Vagina (tissue), 2 donors: ENCODE data around the gene SLCO2B1. TPM values are rescaled to one million over a fixed set of nuclear protein-coding genes. Genes with fewer than 3 reads are reported as not detected.

Experiments used
- DNase-seq, 2 donors: peaks; one replicate each; pipeline ENCODE4 v3.0.0-alpha.2; 2017; ENCODE audit errors: extremely low spot score in 2 of 2
- H3K27ac ChIP-seq: fragments of 200-600 bp; sonication (generic); one replicate; pipeline ENCODE4 v1.5.1; 2019
- H3K27me3 ChIP-seq: fragments of 200-600 bp; sonication (generic); one replicate; pipeline ENCODE4 v1.5.1; 2019
- H3K36me3 ChIP-seq, 2 donors: fragments of 200-600 bp; sonication (generic); one replicate each; pipeline ENCODE4 v1.5.1; 2017 to 2019
- H3K4me1 ChIP-seq: fragments of 200-600 bp; sonication (generic); one replicate; pipeline ENCODE4 v1.5.1; 2019
- H3K4me3 ChIP-seq, 2 donors: fragments of 200-600 bp; sonication (generic); 1 replicate in 1 of 2; 2 replicates in 1 of 2; pipeline ENCODE4 v1.5.1; 2016 to 2019
- H3K9me3 ChIP-seq: fragments of 200-600 bp; sonication (generic); one replicate; pipeline ENCODE4 v1.5.1; 2019
- POLR2A ChIP-seq, 2 donors: fragments of 450-650 bp; IDR thresholded peaks; one replicate each; pipeline ENCODE4 v1.6.1; 2017; ENCODE audit warnings: antibody characterized with exemption in 2 of 2, mild to moderate bottlenecking in 2 of 2, moderate library complexity in 2 of 2
- POLR2AphosphoS5 ChIP-seq, 2 donors: sonication (generic); formaldehyde crosslinking; IDR thresholded peaks; one replicate each; pipeline ENCODE4 v1.9.0; 2017; ENCODE audit warnings: antibody characterized with exemption in 2 of 2, mild to moderate bottlenecking in 2 of 2, low read depth in 1 of 2; ENCODE audit not compliant: insufficient read depth in 1 of 2
- intact Hi-C: fragments of 100-400 bp; cut with DNase I; formaldehyde crosslinking; loops from one replicate; pipeline ENCODE4 v1.15.1; 2023
- total RNA-seq: library from RNA; depleted of rRNA; stranded (reverse); fragments of >200 nt; gene quantifications from one replicate; pipeline ENCODE4 v1.2.3, GENCODE V29; 2016
- TF ChIP-seq, protein P1 (sequence below), 3 experiments: fragments of 450-650 bp in 2 of 3; fragments of 200-600 bp in 1 of 3; sonication (generic) in 1 of 3; IDR thresholded peaks; one replicate each; pipeline ENCODE4 v1.5.1; 2017 to 2019; ENCODE audit warnings: antibody characterized with exemption in 3 of 3, mild to moderate bottlenecking in 2 of 3, moderate library complexity in 2 of 3

SLCO2B1 gene
- total RNA-seq, 1 donor from 2014 or later: 55.5 TPM

DNA sequence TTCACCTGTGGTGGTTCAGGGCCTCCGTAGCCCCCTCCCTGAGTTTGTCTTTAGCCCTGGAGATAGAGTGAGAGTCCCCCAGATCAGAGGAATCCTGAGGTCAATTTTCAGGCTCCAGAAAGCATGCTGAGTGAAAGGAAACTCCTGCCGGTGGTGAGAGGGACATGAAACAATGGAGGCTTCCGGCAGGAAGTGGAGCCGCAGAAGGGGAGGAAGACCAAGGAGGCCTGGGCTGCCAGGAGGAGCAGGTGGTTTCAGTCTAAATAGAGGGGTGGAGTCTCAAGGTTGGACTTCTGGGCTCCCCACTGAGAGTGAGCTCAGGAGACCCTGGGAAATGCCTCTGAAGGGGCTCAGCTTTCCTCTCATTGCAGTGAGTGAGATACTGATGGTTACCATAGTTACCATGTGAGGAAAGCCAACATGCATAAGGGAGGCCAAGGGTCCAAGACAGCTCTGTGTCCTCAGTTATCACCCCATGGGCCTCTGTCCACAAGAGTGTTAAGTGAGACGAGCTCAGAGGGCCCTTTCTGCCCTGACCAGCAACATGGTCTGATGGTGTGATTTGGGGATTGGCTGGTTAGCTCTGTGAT lies 10.7 kb downstream of the SLCO2B1 start:
- DNase-seq: no peak
- intact Hi-C loops: no loop called here
- H3K36me3 ChIP-seq: no peaks in the 10 kb centered on the region
- TF ChIP-seq POLR2AphosphoS5 (IDR thresholded peaks at IDR 0.05; ENCODE audit: insufficient read depth in 1 of 2, low read depth in 1 of 2) (no peak), POLR2A (IDR thresholded peaks at IDR 0.05) (no peak)
- TF ChIP-seq, protein P1, sequence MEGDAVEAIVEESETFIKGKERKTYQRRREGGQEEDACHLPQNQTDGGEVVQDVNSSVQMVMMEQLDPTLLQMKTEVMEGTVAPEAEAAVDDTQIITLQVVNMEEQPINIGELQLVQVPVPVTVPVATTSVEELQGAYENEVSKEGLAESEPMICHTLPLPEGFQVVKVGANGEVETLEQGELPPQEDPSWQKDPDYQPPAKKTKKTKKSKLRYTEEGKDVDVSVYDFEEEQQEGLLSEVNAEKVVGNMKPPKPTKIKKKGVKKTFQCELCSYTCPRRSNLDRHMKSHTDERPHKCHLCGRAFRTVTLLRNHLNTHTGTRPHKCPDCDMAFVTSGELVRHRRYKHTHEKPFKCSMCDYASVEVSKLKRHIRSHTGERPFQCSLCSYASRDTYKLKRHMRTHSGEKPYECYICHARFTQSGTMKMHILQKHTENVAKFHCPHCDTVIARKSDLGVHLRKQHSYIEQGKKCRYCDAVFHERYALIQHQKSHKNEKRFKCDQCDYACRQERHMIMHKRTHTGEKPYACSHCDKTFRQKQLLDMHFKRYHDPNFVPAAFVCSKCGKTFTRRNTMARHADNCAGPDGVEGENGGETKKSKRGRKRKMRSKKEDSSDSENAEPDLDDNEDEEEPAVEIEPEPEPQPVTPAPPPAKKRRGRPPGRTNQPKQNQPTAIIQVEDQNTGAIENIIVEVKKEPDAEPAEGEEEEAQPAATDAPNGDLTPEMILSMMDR (IDR thresholded peaks at IDR 0.05): no peak
- no peaks in the 10 kb centered on the region for H3K4me1 ChIP-seq
- no peak overlapping the region for H3K27ac ChIP-seq
- H3K27me3 ChIP-seq: no peaks in the 10 kb centered on the region
- H3K9me3 ChIP-seq: no peaks in the 10 kb centered on the region
- no peak overlapping the region for H3K4me3 ChIP-seq

DNA sequence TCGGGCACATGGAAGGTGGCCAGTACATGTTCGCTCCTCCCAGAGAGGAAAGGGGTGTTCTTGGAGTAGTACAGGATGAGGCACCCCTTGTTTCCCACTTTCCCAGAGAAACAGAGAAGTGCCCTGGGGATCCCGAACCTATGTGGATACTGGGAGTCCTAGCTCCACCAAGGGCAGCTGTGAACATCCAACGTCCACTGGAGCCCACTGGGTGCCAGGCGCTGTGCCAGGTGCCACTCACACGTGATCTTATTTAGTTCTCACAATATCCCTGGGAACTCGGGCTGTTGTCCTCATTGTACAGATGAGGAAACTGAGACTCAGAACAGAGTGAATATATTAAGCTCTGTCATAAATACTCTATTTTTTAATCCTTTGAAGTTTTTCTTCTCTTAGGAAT lies 12.0 kb downstream of the SLCO2B1 start:
- no peaks in the 10 kb centered on the region for H3K27me3 ChIP-seq
- no peak for DNase-seq
- H3K9me3 ChIP-seq: no peaks in the 10 kb centered on the region
- no peak overlapping the region for H3K4me3 ChIP-seq
- no peaks in the 10 kb centered on the region for H3K36me3 ChIP-seq
- no peak overlapping the region for H3K27ac ChIP-seq
- TF ChIP-seq, protein P1 (IDR thresholded peaks at IDR 0.05): no peak
- no peak for TF ChIP-seq POLR2A (IDR thresholded peaks at IDR 0.05)
- TF ChIP-seq POLR2AphosphoS5 (IDR thresholded peaks at IDR 0.05; ENCODE audit: insufficient read depth in 1 of 2, low read depth in 1 of 2): no peak
- H3K4me1 ChIP-seq: no peaks in the 10 kb centered on the region
- intact Hi-C loops: no loop called here

DNA sequence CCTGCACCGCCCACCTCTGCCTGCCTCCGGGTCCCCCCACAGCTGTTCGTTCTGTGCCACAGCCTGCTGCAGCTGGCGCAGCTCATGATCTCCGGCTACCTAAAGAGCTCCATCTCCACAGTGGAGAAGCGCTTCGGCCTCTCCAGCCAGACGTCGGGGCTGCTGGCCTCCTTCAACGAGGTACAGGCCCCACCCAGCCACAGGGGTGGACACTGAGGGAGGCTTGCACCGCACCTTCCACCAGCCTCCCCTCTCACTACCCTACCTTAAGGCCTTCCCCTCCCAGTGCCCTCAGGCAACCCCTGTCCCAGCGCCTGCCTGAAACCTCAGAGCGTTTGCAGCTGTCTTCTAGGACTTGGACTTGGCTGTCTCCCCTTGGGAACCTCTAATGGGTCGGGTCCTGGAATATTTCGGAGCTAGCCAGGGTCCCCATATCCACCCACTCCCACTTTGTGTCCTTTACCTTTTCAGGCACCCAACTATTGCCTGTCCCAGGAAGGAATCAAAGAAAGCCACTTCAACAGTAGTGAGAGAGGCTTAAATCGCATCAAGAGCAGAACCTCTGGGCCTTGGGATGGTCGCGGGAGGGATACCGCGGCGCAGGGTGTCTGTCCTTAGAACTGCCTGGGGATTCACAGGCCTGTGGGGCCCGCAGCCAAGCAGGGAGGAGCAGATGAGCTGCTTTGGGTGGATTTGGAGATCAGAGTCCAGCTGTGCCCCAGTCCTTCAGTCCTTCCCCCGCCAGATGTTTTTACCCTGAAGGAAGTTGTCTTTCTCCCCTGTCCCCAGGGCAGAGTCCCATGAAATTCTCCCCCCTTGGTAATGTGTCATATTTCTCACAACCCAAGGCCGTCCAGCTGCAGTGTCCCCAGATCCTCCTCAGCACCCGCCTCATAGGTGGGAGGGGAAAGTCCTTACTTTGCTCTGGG lies 13.3 kb downstream of the SLCO2B1 start:
- intact Hi-C loops: no loop called here
- H3K4me1 ChIP-seq: no peaks in the 10 kb centered on the region
- TF ChIP-seq, protein P1 (IDR thresholded peaks at IDR 0.05): no peak
- TF ChIP-seq POLR2A (IDR thresholded peaks at IDR 0.05): no peak
- no peak for TF ChIP-seq POLR2AphosphoS5 (IDR thresholded peaks at IDR 0.05; ENCODE audit: insufficient read depth in 1 of 2, low read depth in 1 of 2)
- no peak overlapping the region for H3K27ac ChIP-seq
- no peak overlapping the region for H3K4me3 ChIP-seq
- no peaks in the 10 kb centered on the region for H3K9me3 ChIP-seq
- no peaks in the 10 kb centered on the region for H3K36me3 ChIP-seq
- no peaks in the 10 kb centered on the region for H3K27me3 ChIP-seq
- DNase-seq: no peak

DNA sequence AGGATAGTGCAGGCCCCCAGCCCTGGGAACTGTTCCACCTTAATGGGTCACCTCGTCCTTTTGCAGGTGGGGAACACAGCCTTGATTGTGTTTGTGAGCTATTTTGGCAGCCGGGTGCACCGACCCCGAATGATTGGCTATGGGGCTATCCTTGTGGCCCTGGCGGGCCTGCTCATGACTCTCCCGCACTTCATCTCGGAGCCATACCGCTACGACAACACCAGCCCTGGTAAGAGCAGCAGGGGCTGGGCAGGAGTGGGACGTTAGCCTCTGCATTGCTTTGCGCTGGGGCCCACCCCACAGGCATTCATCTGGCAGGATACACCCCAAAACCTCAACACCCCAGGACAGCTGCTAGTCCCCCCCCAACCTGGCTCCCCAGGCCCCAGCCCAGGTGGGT lies 14.8 kb downstream of the SLCO2B1 start:
- no peak overlapping the region for H3K27ac ChIP-seq
- DNase-seq: no peak
- no peak overlapping the region for H3K4me3 ChIP-seq
- no peaks in the 10 kb centered on the region for H3K4me1 ChIP-seq
- H3K36me3 ChIP-seq: no peaks in the 10 kb centered on the region
- TF ChIP-seq, protein P1 (IDR thresholded peaks at IDR 0.05): no peak
- no peak for TF ChIP-seq POLR2AphosphoS5 (IDR thresholded peaks at IDR 0.05; ENCODE audit: insufficient read depth in 1 of 2, low read depth in 1 of 2)
- no peak for TF ChIP-seq POLR2A (IDR thresholded peaks at IDR 0.05)
- intact Hi-C loops: no loop called here
- H3K9me3 ChIP-seq: no peaks in the 10 kb centered on the region
- H3K27me3 ChIP-seq: no peaks in the 10 kb centered on the region

DNA sequence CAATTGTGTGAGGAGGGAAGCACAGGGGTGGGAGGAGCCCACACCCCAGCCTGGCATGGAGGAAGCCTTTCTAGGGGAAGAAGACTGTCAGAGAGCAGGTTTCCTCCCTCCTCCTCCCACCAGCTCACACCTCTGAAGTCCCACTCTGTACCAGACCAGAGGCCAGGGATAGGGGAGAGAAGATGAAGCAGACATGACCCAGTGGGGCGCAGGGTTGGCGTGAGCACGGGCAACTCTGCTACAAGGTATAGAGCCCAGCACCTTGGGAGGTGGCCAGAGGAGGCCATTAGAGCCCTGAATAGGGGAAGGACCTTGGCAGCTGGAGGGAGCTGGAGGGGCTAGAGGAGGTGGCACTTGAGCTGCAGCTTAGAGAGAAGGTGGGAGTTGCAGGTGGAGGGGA lies 15.9 kb downstream of the SLCO2B1 start:
- Histone ChIP-seq H3K27me3 (no peaks in the 10 kb centered on the region), H3K36me3 (no peaks in the 10 kb centered on the region), H3K9me3 (no peaks in the 10 kb centered on the region), H3K27ac (no peak overlapping the region), H3K4me1 (no peaks in the 10 kb centered on the region), H3K4me3 (no peak overlapping the region)
- intact Hi-C loops: no loop called here
- DNase-seq: no peak
- TF ChIP-seq POLR2A (IDR thresholded peaks at IDR 0.05): no peak
- TF ChIP-seq, protein P1 (IDR thresholded peaks at IDR 0.05): no peak
